H1 (cell line): ENCODE measurements around the gene HIP1. TPM values are rescaled to one million over a fixed set of nuclear protein-coding genes. Genes with fewer than 3 reads are reported as not detected.
"Not testable (repeated sequence)": the region's sequence is repeated elsewhere in the genome, so short reads cannot be mapped to it uniquely, and the experiment has no call there.

ENCODE experiments used
- CTCF ChIA-PET: fragments of 300-600 bp; sonication (Branson Sonifier 250); formaldehyde crosslinking; loops from one replicate; lab custom pipeline; 2021; ENCODE audit not compliant: partially characterized antibody; lab: Charles Lee
- POLR2A ChIA-PET: fragments of 300-600 bp; sonication (Branson Sonifier 250); formaldehyde crosslinking; loops from one replicate; lab custom pipeline; 2021; ENCODE audit warnings: inconsistent platforms; ENCODE audit not compliant: partially characterized antibody; lab: Charles Lee
- DNase-seq, 2 experiments: peaks; one replicate each; pipeline versions ENCODE4 v3.0.0 to v3.0.0-alpha.2; 2010 to 2022; ENCODE audit warnings: low spot score in 2 of 2, low read depth in 1 of 2, mixed read lengths in 1 of 2
- FAIRE-seq: peaks from 2 replicates; lab custom pipeline; 2011; peaks lifted over from hg19 to GRCh38; lab: Jason Lieb, UNC
- H2AFZ ChIP-seq: 2 replicates; pipeline ENCODE4 v1.8.1; 2012; ENCODE audit warnings: low read length, inconsistent platforms
- H2AK5ac ChIP-seq: 2 replicates; pipeline ENCODE4 v1.6.1; 2013; ENCODE audit warnings: low read depth, low read length
- H2BK120ac ChIP-seq: replicated peaks from 2 replicates; pipeline ENCODE3; 2013; ENCODE audit warnings: low read depth, low read length, inconsistent platforms
- H2BK12ac ChIP-seq: 2 replicates; pipeline ENCODE4 v1.6.1; 2013; ENCODE audit warnings: low read depth, low read length
- H2BK15ac ChIP-seq: 2 replicates; pipeline ENCODE4 v1.6.1; 2013; ENCODE audit warnings: low read length
- H2BK20ac ChIP-seq: 2 replicates; pipeline ENCODE4 v1.6.1; 2013; ENCODE audit warnings: low read length
- H2BK5ac ChIP-seq: 2 replicates; pipeline ENCODE4 v1.6.1; 2013; ENCODE audit warnings: low read depth, low read length
- H3K14ac ChIP-seq: 2 replicates; pipeline ENCODE4 v1.6.1; 2013; ENCODE audit warnings: inconsistent platforms; ENCODE audit not compliant: insufficient read length
- H3K18ac ChIP-seq: 2 replicates; pipeline ENCODE4 v1.6.1; 2013; ENCODE audit warnings: low read length; ENCODE audit errors: extremely low read depth
- H3K23ac ChIP-seq: 2 replicates; pipeline ENCODE4 v1.6.1; 2013; ENCODE audit warnings: inconsistent platforms; ENCODE audit not compliant: insufficient read length
- H3K23me2 ChIP-seq: 2 replicates; pipeline ENCODE4 v1.6.1; 2013; ENCODE audit warnings: low read depth, low read length
- H3K27ac ChIP-seq: 2 replicates; pipeline ENCODE4 v1.6.1; 2011; ENCODE audit warnings: low read depth, low read length, inconsistent platforms
- H3K27me3 ChIP-seq, 4 experiments: replicated peaks in 1 of 4; 1 replicate in 1 of 4; 2 replicates in 3 of 4; pipeline versions ENCODE4 v1.6.1 to v1.8.1; 2011 to 2013; ENCODE audit warnings: low read length in 3 of 4, mild to moderate bottlenecking in 3 of 4, inconsistent platforms in 2 of 4, mixed read lengths in 2 of 4, moderate library complexity in 1 of 4; ENCODE audit not compliant: control insufficient read depth in 3 of 4, insufficient read depth in 3 of 4; ENCODE audit errors: extremely low read depth in 1 of 4
- H3K36me3 ChIP-seq, 4 experiments: 2 replicates each; pipeline versions ENCODE4 v1.6.1 to v1.8.1; 2011 to 2013; ENCODE audit warnings: mild to moderate bottlenecking in 4 of 4, low read length in 3 of 4, moderate library complexity in 2 of 4, control low read depth in 1 of 4, inconsistent platforms in 1 of 4; ENCODE audit not compliant: insufficient read depth in 4 of 4, control insufficient read depth in 2 of 4
- H3K4ac ChIP-seq: replicated peaks from 2 replicates; pipeline ENCODE3; 2013; ENCODE audit warnings: low read length, low read depth, mixed read lengths, inconsistent platforms; ENCODE audit not compliant: insufficient read length
- H3K4me1 ChIP-seq, 4 experiments: replicated peaks in 1 of 4; 1 replicate in 1 of 4; 2 replicates in 3 of 4; pipeline versions ENCODE4 v1.6.1 to v1.8.1; 2011 to 2013; ENCODE audit warnings: low read length in 3 of 4, inconsistent platforms in 2 of 4, mixed read lengths in 1 of 4; ENCODE audit not compliant: insufficient read depth in 4 of 4, control insufficient read depth in 3 of 4
- H3K4me2 ChIP-seq, 2 experiments: 2 replicates each; pipeline versions ENCODE4 v1.6.1 to v1.8.1; 2011 to 2013; ENCODE audit warnings: low read depth in 2 of 2, low read length in 2 of 2, control low read depth in 1 of 2, inconsistent platforms in 1 of 2, mild to moderate bottlenecking in 1 of 2; ENCODE audit not compliant: insufficient read depth in 1 of 2
- H3K4me3 ChIP-seq, 4 experiments: fragments of 200-600, 300-600 bp in 1 of 4; sonication (generic), shearing (Covaris generic), sonication (Bioruptor Twin) in 1 of 4; 2 replicates each; pipeline versions ENCODE4 v1.5.1 to v1.8.1; 2011 to 2016; ENCODE audit warnings: low read length in 4 of 4, low read depth in 3 of 4, control low read depth in 2 of 4, inconsistent platforms in 2 of 4, mild to moderate bottlenecking in 2 of 4, mixed read lengths in 1 of 4, moderate library complexity in 1 of 4; ENCODE audit not compliant: insufficient read depth in 2 of 4; ENCODE audit errors: extremely low read depth in 1 of 4
- H3K56ac ChIP-seq: replicated peaks from 2 replicates; pipeline ENCODE3; 2013; ENCODE audit warnings: low read depth, mild to moderate bottlenecking, mixed read lengths, low read length, inconsistent platforms; ENCODE audit not compliant: insufficient read length
- H3K79me1 ChIP-seq: 2 replicates; pipeline ENCODE4 v1.6.1; 2013; ENCODE audit warnings: low read depth, low read length, control low read depth
- H3K79me2 ChIP-seq, 2 experiments: 2 replicates each; pipeline versions ENCODE4 v1.6.1 to v1.8.1; 2012 to 2013; ENCODE audit warnings: low read length in 2 of 2, mild to moderate bottlenecking in 2 of 2, inconsistent platforms in 1 of 2; ENCODE audit not compliant: insufficient read depth in 2 of 2, control insufficient read depth in 1 of 2
- H3K9ac ChIP-seq, 4 experiments: replicated peaks in 1 of 4; 1 replicate in 1 of 4; 2 replicates in 3 of 4; pipeline versions ENCODE4 v1.6.1 to v1.8.1; 2011 to 2013; ENCODE audit warnings: low read depth in 3 of 4, low read length in 3 of 4, control low read depth in 2 of 4, mild to moderate bottlenecking in 2 of 4, moderate library complexity in 2 of 4, inconsistent platforms in 1 of 4; ENCODE audit errors: extremely low read depth in 1 of 4
- H3K9me3 ChIP-seq, 2 experiments: 2 replicates each; pipeline versions ENCODE4 v1.6.1 to v1.8.1; 2012 to 2013; ENCODE audit warnings: mild to moderate bottlenecking in 2 of 2, moderate library complexity in 2 of 2, control low read depth in 1 of 2, inconsistent platforms in 1 of 2, low read depth in 1 of 2, low read length in 1 of 2, mixed read lengths in 1 of 2; ENCODE audit not compliant: insufficient read depth in 2 of 2
- H4K20me1 ChIP-seq, 2 experiments: replicated peaks in 1 of 2; 2 replicates each; pipeline versions ENCODE3 to v1.8.1; 2011 to 2013; ENCODE audit warnings: inconsistent platforms in 2 of 2, low read length in 2 of 2, mild to moderate bottlenecking in 1 of 2; ENCODE audit not compliant: insufficient read depth in 2 of 2, control insufficient read depth in 1 of 2
- H4K5ac ChIP-seq: 2 replicates; pipeline ENCODE4 v1.6.1; 2013; ENCODE audit warnings: low read length, low read depth, mixed read lengths, inconsistent platforms; ENCODE audit not compliant: insufficient read length
- H4K8ac ChIP-seq: 2 replicates; pipeline ENCODE4 v1.8.0; 2013; ENCODE audit warnings: mild to moderate bottlenecking, moderate library complexity, low read length, inconsistent platforms; ENCODE audit not compliant: insufficient read depth; ENCODE audit errors: extremely low read depth
- H4K91ac ChIP-seq: replicated peaks from 2 replicates; pipeline ENCODE3; 2013; ENCODE audit warnings: low read length, mixed read lengths, inconsistent platforms; ENCODE audit not compliant: insufficient read length
- WGBS, 2 experiments: shearing (Covaris generic) in 1 of 2; methylation state at CpG; one replicate each; pipeline versions ENCODE4 v1.1.6 to v1.1.7; 2013 to 2015; ENCODE audit warnings: low lambda C conversion rate in 2 of 2, mixed read lengths in 2 of 2, inconsistent platforms in 1 of 2, low coverage in 1 of 2, missing lambda C conversion rate in 1 of 2; ENCODE audit not compliant: insufficient replicate concordance in 2 of 2, insufficient coverage in 1 of 2, insufficient read length in 1 of 2; ENCODE audit errors: extremely low coverage in 1 of 2, missing lambda C conversion rate in 1 of 2; 5-methylcytosine and 5-hydroxymethylcytosine counted together
- polyA plus RNA-seq, 7 experiments: library from polyadenylated mRNA; depleted of rRNA in 3 of 7; stranded (reverse) in 5 of 7; unstranded in 2 of 7; fragments of >200 nt in 5 of 7; fragments of 200-250 nt in 2 of 7; gene quantifications; 1 replicate in 5 of 7; 2 replicates in 1 of 7; 4 replicates in 1 of 7; pipeline versions ENCODE4 v1.2.1 to v1.2.3, GENCODE V29; 2011 to 2013; ENCODE audit warnings: missing spikeins in 2 of 7, mixed read lengths in 2 of 7
- total RNA-seq: library from RNA; stranded (reverse); fragmentation: NEBNext Ultra II Directional; extraction: Animal tissue kit (Norgen Biotek cat#: 25700); gene quantifications from 2 replicates; pipeline ENCODE4 v1.2.1, GENCODE V29; 2021

Gene HIP1
- total and polyA plus RNA-seq, 2 of the 8 experiments (the other 6 are each of a cell fraction or from before 2014, with no cell fraction given) = 51.8 to 108 TPM

- not testable (repeated sequence) for H3K23ac ChIP-seq, FAIRE-seq, H4K91ac ChIP-seq, H4K5ac ChIP-seq, H3K9me3 ChIP-seq, H4K8ac ChIP-seq, H3K9ac ChIP-seq, H2BK20ac ChIP-seq, H3K23me2 ChIP-seq, H3K36me3 ChIP-seq, H3K79me1 ChIP-seq, H3K56ac ChIP-seq, H3K4me3 ChIP-seq, H2BK5ac ChIP-seq, H2AFZ ChIP-seq, H2BK15ac ChIP-seq, H2AK5ac ChIP-seq, H3K27ac ChIP-seq, H4K20me1 ChIP-seq, H3K14ac ChIP-seq, H2BK120ac ChIP-seq, H3K18ac ChIP-seq, H3K4ac ChIP-seq, H2BK12ac ChIP-seq, H3K27me3 ChIP-seq, DNase-seq, H3K4me2 ChIP-seq
- CTCF ChIA-PET = interaction anchor here (0.6 to 1.3 kb wide), 3 partner anchors 104 to 155 kb away, joined by 4 to 5 read pairs (median 4); no protein-coding TSS in a partner anchor
- peaks cover 0 to 33% of the 10 kb centered on the region in 2 experiments; a peak in 3 of 4 replicates for H3K79me2 ChIP-seq
- POLR2A ChIA-PET = interaction anchor here (0.9 to 3.2 kb wide), 4 partner anchors 10 to 30 kb away, joined by 3 to 13 read pairs (median 5); no protein-coding TSS in a partner anchor
- peaks cover 0 to 14% (median 5%) of the 10 kb centered on the region in 4 experiments; a peak in 4 of 7 replicates for H3K4me1 ChIP-seq
- 93 to 100% methylated on average over 3 to 11 of the region's 11 CpGs for WGBS, 2 experiments
Observed at GRCh38 chr7:75609416-75609815, 129.3 kb downstream of the HIP1 start.
